HepG2 (cell line): ENCODE results near the gene NRN1L. TPM values are rescaled to one million over a fixed set of nuclear protein-coding genes. Genes with fewer than 3 reads are reported as not detected.

Experiments
- ADNP ChIP-seq: sonication (generic); formaldehyde crosslinking; IDR thresholded peaks from 2 replicates; pipeline ENCODE4 v1.4.0; 2020; ENCODE audit warnings: missing genetic modification reagents
- ARID2 ChIP-seq: sonication (generic); formaldehyde crosslinking; IDR thresholded peaks from 2 replicates; pipeline ENCODE4 v1.8.1; 2022; ENCODE audit warnings: mild to moderate bottlenecking, missing genetic modification reagents, borderline replicate concordance
- CENPX ChIP-seq: sonication (generic); formaldehyde crosslinking; IDR thresholded peaks from 2 replicates; pipeline ENCODE4 v1.9.0; 2021; ENCODE audit warnings: mild to moderate bottlenecking, missing genetic modification reagents, moderate library complexity
- FOXA1 ChIP-seq, 2 experiments: fragments of 450-650 bp in 1 of 2; sonication (generic) in 1 of 2; formaldehyde crosslinking in 1 of 2; IDR thresholded peaks; 2 replicates each; pipeline versions ENCODE4 v1.4.0 to v1.6.1; 2016 to 2020; ENCODE audit warnings: missing genetic modification reagents in 1 of 2
- JARID2 ChIP-seq: sonication (generic); formaldehyde crosslinking; IDR thresholded peaks from 2 replicates; pipeline ENCODE4 v1.8.1; 2023; ENCODE audit warnings: missing genetic modification reagents, inconsistent platforms; ENCODE audit not compliant: insufficient replicate concordance
- KDM5A ChIP-seq: fragments of 200-600 bp; sonication (generic); IDR thresholded peaks from 2 replicates; pipeline ENCODE4 v1.7.0; 2018; ENCODE audit warnings: antibody characterized with exemption, mild to moderate bottlenecking, low read length, borderline replicate concordance
- KLF11 ChIP-seq: IDR thresholded peaks from 2 replicates; pipeline ENCODE4 v1.6.1; 2016; ENCODE audit warnings: missing compliant biosample characterization
- NR2F6 ChIP-seq, 2 experiments: IDR thresholded peaks; 2 replicates each; pipeline ENCODE4 v1.6.1; 2016; ENCODE audit warnings: antibody characterized with exemption in 1 of 2, mild to moderate bottlenecking in 1 of 2
- PRPF4 ChIP-seq: fragments of 200-400 bp; formaldehyde crosslinking; IDR thresholded peaks from 2 replicates; pipeline ENCODE4 v1.6.1; 2016; ENCODE audit warnings: low read length, low read depth; ENCODE audit not compliant: poor library complexity, severe bottlenecking
- RNF2 ChIP-seq: fragments of 450-650 bp; conservative IDR thresholded peaks from 2 replicates; pipeline ENCODE4 v1.6.1; 2016; ENCODE audit warnings: low read depth
- SP1 ChIP-seq, 2 experiments: fragments of 450-650 bp in 1 of 2; sonication (generic) in 1 of 2; formaldehyde crosslinking in 1 of 2; IDR thresholded peaks; 2 replicates each; pipeline versions ENCODE4 v1.4.0 to v1.6.1; 2016 to 2020; ENCODE audit warnings: missing genetic modification reagents in 1 of 2
- TEAD3 ChIP-seq: optimal IDR thresholded peaks from 2 replicates; pipeline ENCODE3; 2016; ENCODE audit warnings: borderline replicate concordance
- ZC3H4 ChIP-seq: sonication (generic); formaldehyde crosslinking; IDR thresholded peaks from 2 replicates; pipeline ENCODE4 v1.4.0; 2020; ENCODE audit warnings: missing genetic modification reagents, borderline replicate concordance
- ZNF296 ChIP-seq: sonication (generic); formaldehyde crosslinking; conservative IDR thresholded peaks from 2 replicates; pipeline ENCODE4 v1.5.0; 2020; ENCODE audit warnings: mild to moderate bottlenecking, missing genetic modification reagents
- ZNF317 ChIP-seq: sonication (generic); formaldehyde crosslinking; IDR thresholded peaks from 2 replicates; pipeline ENCODE4 v1.5.0; 2020; ENCODE audit warnings: mild to moderate bottlenecking, missing genetic modification reagents
- ZNF33B ChIP-seq: sonication (generic); formaldehyde crosslinking; IDR thresholded peaks from 2 replicates; pipeline ENCODE4 v1.5.1; 2020; ENCODE audit warnings: mild to moderate bottlenecking, missing genetic modification reagents
- ZNF496 ChIP-seq: sonication (generic); formaldehyde crosslinking; IDR thresholded peaks from 2 replicates; pipeline ENCODE4 v1.8.1; 2023; ENCODE audit warnings: mild to moderate bottlenecking, moderate library complexity, missing genetic modification reagents; ENCODE audit not compliant: insufficient replicate concordance
- ZNF572 ChIP-seq: sonication (generic); formaldehyde crosslinking; IDR thresholded peaks from 2 replicates; pipeline ENCODE4 v1.5.1; 2020; ENCODE audit warnings: mild to moderate bottlenecking, missing genetic modification reagents
- ZNF589 ChIP-seq: sonication (generic); formaldehyde crosslinking; conservative IDR thresholded peaks from 2 replicates; pipeline ENCODE4 v1.8.0; 2022; ENCODE audit warnings: mild to moderate bottlenecking, moderate library complexity, missing genetic modification reagents
- ZNF703 ChIP-seq: sonication (generic); formaldehyde crosslinking; IDR thresholded peaks from 2 replicates; pipeline ENCODE4 v1.5.1; 2020; ENCODE audit warnings: missing genetic modification reagents, mild to moderate bottlenecking, moderate library complexity, borderline replicate concordance
- ZNF737 ChIP-seq: sonication (generic); formaldehyde crosslinking; IDR thresholded peaks from 2 replicates; pipeline ENCODE4 v1.5.0; 2020; ENCODE audit warnings: missing genetic modification reagents, mild to moderate bottlenecking, borderline replicate concordance
- polyA plus RNA-seq, 8 experiments: library from polyadenylated mRNA; depleted of rRNA in 3 of 8; stranded (reverse) in 7 of 8; unstranded in 1 of 8; fragments of >200 nt; fragmentation: Illumina TruSeq in 4 of 8; extraction: Trizol in 4 of 8; gene quantifications; 2 replicates each; pipeline versions ENCODE4 v1.2.1 to v1.2.3, GENCODE V29; 2011 to 2016; ENCODE audit warnings: low read depth in 4 of 8, missing spikeins in 1 of 8, mixed read lengths in 1 of 8; ENCODE audit not compliant: insufficient read depth in 1 of 8
- total RNA-seq, 5 experiments: library from RNA; depleted of rRNA; stranded (reverse); fragments of >200 nt; fragmentation: Illumina TruSeq; extraction: Trizol; gene quantifications; 2 replicates each; pipeline ENCODE4 v1.2.3, GENCODE V29; 2016; ENCODE audit warnings: low read depth in 1 of 5
- TF ChIP-seq, protein P1 (sequence below): sonication (generic); formaldehyde crosslinking; conservative IDR thresholded peaks from 2 replicates; pipeline ENCODE4 v1.4.0; 2020; ENCODE audit warnings: missing genetic modification reagents
- TF ChIP-seq, protein P2 (sequence below): sonication (generic); formaldehyde crosslinking; conservative IDR thresholded peaks from 2 replicates; pipeline ENCODE4 v1.8.0; 2022; ENCODE audit warnings: mild to moderate bottlenecking, moderate library complexity, missing genetic modification reagents
- TF ChIP-seq, protein P3 (sequence below): sonication (generic); formaldehyde crosslinking; IDR thresholded peaks from 2 replicates; pipeline ENCODE4 v1.5.1; 2020; ENCODE audit warnings: mild to moderate bottlenecking, missing genetic modification reagents, moderate library complexity

NRN1L gene
- total and polyA plus RNA-seq, 2 of the 13 experiments (the other 11 are each of a cell fraction or from before 2014, with no cell fraction given), result 0.53 to 1.2 TPM

DNA sequence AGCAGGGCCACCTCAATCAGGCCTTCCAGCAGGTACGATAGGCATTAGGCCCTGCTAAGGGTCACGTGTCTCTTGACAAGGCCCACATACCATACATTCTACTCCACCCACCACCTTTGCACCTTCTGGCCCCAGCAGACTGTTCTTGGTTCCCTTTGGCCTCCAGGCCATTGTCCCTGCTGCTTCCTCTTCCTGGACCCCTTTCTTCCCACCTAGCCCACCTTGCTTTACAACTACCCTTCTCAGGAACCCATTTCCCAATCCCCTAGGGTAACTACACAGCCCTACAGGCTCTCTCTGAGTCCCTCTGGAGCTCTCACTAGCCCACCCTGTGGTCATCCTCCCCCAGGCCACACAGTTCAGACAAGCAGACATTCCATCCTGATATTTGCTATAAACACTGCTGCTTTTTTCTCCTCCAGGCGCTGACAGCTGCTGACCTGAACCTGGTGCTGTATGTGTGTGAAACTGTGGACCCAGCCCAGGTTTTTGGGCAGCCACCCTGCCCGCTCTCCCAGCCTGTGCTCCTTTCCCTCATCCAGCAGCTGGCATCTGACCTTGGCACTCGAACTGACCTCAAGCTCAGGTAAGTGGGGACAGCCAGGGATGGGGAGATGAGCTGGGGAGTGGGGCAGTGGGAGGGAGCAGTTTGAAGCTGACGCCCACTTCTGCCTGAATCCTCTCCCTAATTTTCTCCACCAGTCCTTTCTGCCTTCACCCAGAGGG, 1.4 kb upstream of the NRN1L start (continued):
- TF ChIP-seq JARID2 (peak; percentile 27), ZNF703 (no peak), NR2F6 (IDR thresholded peaks at IDR 0.05) (no peak), NR2F6 (CRISPR knock-in tag; IDR thresholded peaks at IDR 0.05) (peak; percentile 21; the same call in 1 of the 2 replicates), ZNF496 (no peak), PRPF4 (no peak), RNF2 (no peak), KLF11 (CRISPR knock-in tag) (no peak), ZNF296 (CRISPR knock-in tag) (no peak), FOXA1 (IDR thresholded peaks at IDR 0.05) (no peak), FOXA1 (CRISPR knock-in tag; IDR thresholded peaks at IDR 0.05) (no peak), ARID2 (CRISPR knock-in tag) (no peak), KDM5A (no peak), ADNP (CRISPR knock-in tag) (no peak), ZNF317 (CRISPR knock-in tag) (no peak), ZNF589 (no peak), SP1 (IDR thresholded peaks at IDR 0.05) (no peak), SP1 (CRISPR knock-in tag; IDR thresholded peaks at IDR 0.05) (no peak), ZNF33B (CRISPR knock-in tag) (no peak), ZNF737 (no peak), ZNF572 (CRISPR knock-in tag) (0 out of 2 replicates have a peak, but pooled peaks have one; percentile 28), CENPX (no peak), TEAD3 (CRISPR knock-in tag) (peak; percentile 94), ZC3H4 (CRISPR knock-in tag) (no peak)
- TF ChIP-seq, protein P1, sequence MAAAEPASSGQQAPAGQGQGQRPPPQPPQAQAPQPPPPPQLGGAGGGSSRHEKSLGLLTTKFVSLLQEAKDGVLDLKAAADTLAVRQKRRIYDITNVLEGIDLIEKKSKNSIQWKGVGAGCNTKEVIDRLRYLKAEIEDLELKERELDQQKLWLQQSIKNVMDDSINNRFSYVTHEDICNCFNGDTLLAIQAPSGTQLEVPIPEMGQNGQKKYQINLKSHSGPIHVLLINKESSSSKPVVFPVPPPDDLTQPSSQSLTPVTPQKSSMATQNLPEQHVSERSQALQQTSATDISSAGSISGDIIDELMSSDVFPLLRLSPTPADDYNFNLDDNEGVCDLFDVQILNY (CRISPR knock-in tag), result no peak
- TF ChIP-seq, protein P2, sequence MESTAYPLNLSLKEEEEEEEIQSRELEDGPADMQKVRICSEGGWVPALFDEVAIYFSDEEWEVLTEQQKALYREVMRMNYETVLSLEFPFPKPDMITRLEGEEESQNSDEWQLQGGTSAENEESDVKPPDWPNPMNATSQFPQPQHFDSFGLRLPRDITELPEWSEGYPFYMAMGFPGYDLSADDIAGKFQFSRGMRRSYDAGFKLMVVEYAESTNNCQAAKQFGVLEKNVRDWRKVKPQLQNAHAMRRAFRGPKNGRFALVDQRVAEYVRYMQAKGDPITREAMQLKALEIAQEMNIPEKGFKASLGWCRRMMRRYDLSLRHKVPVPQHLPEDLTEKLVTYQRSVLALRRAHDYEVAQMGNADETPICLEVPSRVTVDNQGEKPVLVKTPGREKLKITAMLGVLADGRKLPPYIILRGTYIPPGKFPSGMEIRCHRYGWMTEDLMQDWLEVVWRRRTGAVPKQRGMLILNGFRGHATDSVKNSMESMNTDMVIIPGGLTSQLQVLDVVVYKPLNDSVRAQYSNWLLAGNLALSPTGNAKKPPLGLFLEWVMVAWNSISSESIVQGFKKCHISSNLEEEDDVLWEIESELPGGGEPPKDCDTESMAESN, result no peak
- TF ChIP-seq, protein P3, sequence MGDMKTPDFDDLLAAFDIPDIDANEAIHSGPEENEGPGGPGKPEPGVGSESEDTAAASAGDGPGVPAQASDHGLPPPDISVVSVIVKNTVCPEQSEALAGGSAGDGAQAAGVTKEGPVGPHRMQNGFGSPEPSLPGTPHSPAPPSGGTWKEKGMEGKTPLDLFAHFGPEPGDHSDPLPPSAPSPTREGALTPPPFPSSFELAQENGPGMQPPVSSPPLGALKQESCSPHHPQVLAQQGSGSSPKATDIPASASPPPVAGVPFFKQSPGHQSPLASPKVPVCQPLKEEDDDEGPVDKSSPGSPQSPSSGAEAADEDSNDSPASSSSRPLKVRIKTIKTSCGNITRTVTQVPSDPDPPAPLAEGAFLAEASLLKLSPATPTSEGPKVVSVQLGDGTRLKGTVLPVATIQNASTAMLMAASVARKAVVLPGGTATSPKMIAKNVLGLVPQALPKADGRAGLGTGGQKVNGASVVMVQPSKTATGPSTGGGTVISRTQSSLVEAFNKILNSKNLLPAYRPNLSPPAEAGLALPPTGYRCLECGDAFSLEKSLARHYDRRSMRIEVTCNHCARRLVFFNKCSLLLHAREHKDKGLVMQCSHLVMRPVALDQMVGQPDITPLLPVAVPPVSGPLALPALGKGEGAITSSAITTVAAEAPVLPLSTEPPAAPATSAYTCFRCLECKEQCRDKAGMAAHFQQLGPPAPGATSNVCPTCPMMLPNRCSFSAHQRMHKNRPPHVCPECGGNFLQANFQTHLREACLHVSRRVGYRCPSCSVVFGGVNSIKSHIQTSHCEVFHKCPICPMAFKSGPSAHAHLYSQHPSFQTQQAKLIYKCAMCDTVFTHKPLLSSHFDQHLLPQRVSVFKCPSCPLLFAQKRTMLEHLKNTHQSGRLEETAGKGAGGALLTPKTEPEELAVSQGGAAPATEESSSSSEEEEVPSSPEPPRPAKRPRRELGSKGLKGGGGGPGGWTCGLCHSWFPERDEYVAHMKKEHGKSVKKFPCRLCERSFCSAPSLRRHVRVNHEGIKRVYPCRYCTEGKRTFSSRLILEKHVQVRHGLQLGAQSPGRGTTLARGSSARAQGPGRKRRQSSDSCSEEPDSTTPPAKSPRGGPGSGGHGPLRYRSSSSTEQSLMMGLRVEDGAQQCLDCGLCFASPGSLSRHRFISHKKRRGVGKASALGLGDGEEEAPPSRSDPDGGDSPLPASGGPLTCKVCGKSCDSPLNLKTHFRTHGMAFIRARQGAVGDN (CRISPR knock-in tag), result peak; percentile 48; the same call in 1 of the 2 replicates
